GM12872 (cell line): ENCODE results near the gene HEATR5A.

Experiments used
- CTCF ChIP-seq: IDR thresholded peaks from 3 replicates; pipeline ENCODE4 v1.5.1; 2011; ENCODE audit warnings: low read depth, mild to moderate bottlenecking, low read length, moderate library complexity; ENCODE audit not compliant: insufficient read depth

The HEATR5A gene

DNA sequence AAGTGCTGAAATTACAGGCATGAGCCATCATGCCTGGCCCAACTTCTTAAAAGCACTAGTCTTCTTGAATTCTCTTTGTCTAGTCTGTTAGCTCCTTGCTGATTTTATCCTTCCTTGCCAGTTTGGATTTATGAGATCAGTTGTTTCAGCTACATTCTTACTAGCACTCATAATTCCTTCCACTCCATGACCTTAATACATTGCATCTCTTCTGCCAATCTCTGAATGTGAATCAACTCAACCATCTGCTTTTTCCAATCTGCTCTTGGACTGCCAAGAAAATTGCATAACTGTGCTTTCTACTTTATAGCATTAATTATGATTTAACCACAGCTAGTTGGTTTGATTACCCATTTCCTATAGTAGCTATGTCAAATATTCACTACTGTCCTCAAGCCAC, 14.9 kb upstream of the HEATR5A start:
- TF ChIP-seq CTCF: no peak

- no peak for TF ChIP-seq CTCF
These were observed 10.4 kb upstream of the HEATR5A start for GRCh38 chr14:31430634-31431264.

DNA sequence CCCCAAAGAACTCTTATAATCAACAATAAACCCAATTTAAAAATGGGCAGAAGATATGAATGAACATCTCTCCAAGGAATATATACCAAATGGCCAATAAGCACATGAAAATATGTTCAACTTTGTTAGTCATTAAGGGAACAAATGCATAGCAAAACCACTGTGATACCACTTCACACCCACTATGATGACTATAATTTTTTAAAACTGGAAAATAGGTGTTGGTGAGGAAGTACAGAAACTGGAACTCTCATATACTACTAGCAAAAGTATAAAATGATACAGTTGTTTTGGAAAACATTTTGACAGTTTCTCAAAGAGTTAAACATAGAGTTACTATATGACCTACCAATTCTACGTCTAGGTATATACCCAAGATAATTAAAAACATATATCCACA, 9.4 kb upstream of the HEATR5A start:
- no peak for TF ChIP-seq CTCF

DNA sequence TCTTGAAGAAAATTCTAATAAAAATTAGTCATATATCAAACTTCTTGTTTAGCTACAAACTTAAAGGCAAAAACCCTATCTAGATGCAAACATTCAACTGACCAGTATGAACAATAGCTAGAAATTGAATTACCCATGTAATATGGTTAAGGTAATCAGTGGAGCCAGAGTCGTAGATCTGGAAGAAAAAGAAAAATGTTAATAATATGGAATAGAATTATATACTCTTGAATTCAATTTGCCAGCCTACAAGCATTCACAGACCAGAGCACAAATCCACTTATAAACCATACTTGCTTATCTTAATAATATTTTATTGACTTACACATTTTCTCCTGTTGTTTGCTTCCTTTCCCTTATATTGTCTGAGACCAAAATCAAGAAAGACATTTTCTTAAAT, 7.7 kb upstream of the HEATR5A start:
- TF ChIP-seq CTCF: no peak

- no peak for TF ChIP-seq CTCF
These were observed 6.3 kb upstream of the HEATR5A start for GRCh38 chr14:31426663-31427062.

- TF ChIP-seq CTCF: no peak
These were observed 5.6 kb upstream of the HEATR5A start for GRCh38 chr14:31425905-31426304.

DNA sequence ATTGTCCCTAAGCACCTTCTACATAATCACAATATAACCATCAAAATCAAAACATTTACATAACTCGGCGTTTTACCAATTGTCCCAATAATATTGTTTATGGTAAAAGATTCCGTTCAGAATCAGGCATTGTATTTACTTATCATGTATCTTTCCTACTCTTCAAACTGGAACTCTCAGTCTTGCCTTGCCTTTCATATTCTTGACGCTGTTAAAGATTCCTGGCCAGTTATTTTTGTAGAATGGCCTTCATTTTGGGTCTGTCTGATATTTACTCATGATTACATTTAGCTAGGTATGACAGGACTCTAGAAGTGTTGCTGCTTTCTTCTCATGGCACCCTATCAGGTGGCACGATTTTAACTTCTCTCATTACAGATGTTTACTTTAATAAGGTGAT, 850 bp upstream of the HEATR5A start:
- TF ChIP-seq CTCF: no peak
